Osteocyte (in vitro differentiated cells): ENCODE results near the gene HOXA7. TPM values are rescaled to one million over a fixed set of nuclear protein-coding genes. Genes with fewer than 3 reads are reported as not detected.

ENCODE experiments used
- DNase-seq: peaks from one replicate; pipeline ENCODE4 v3.0.0; 2021; ENCODE audit warnings: mixed read lengths; ENCODE audit not compliant: unreplicated experiment; ENCODE audit errors: extremely low spot score
- H3K27ac Mint-ChIP-seq: one replicate; pipeline ENCODE4 v1.8.0; 2021; ENCODE audit warnings: mild to moderate bottlenecking, mixed read lengths; ENCODE audit not compliant: unreplicated experiment
- H3K27me3 Mint-ChIP-seq: one replicate; pipeline ENCODE4 v1.8.0; 2021; ENCODE audit warnings: mixed read lengths; ENCODE audit not compliant: unreplicated experiment
- H3K36me3 Mint-ChIP-seq: one replicate; pipeline ENCODE4 v1.8.0; 2021; ENCODE audit warnings: mixed read lengths; ENCODE audit not compliant: unreplicated experiment
- H3K4me1 Mint-ChIP-seq: one replicate; pipeline ENCODE4 v1.8.0; 2021; ENCODE audit warnings: mixed read lengths; ENCODE audit not compliant: unreplicated experiment
- H3K4me3 Mint-ChIP-seq: one replicate; pipeline ENCODE4 v1.8.0; 2021; ENCODE audit warnings: mild to moderate bottlenecking, moderate library complexity, mixed read lengths; ENCODE audit not compliant: unreplicated experiment
- H3K9me3 Mint-ChIP-seq: one replicate; pipeline ENCODE4 v1.8.0; 2021; ENCODE audit warnings: mixed read lengths; ENCODE audit not compliant: unreplicated experiment
- total RNA-seq: library from RNA; stranded (reverse); gene quantifications from 2 replicates; pipeline ENCODE4 v1.2.1, GENCODE V29; 2021
- TF ChIP-seq, protein P1 (sequence below): fragments of 200-600 bp; sonication (generic); IDR thresholded peaks from 2 replicates; pipeline ENCODE4 v1.5.0; 2021; ENCODE audit warnings: antibody characterized with exemption, mild to moderate bottlenecking, moderate library complexity

HOXA7 gene
- total RNA-seq, 1 donor from 2014 or later = not detected

GRCh38 chr7:27142580-27143022 lies 13.9 kb downstream of the HOXA7 start:
- peaks cover 8% of the 10 kb centered on the region for H3K4me1 Mint-ChIP-seq
- no peak for DNase-seq

DNA sequence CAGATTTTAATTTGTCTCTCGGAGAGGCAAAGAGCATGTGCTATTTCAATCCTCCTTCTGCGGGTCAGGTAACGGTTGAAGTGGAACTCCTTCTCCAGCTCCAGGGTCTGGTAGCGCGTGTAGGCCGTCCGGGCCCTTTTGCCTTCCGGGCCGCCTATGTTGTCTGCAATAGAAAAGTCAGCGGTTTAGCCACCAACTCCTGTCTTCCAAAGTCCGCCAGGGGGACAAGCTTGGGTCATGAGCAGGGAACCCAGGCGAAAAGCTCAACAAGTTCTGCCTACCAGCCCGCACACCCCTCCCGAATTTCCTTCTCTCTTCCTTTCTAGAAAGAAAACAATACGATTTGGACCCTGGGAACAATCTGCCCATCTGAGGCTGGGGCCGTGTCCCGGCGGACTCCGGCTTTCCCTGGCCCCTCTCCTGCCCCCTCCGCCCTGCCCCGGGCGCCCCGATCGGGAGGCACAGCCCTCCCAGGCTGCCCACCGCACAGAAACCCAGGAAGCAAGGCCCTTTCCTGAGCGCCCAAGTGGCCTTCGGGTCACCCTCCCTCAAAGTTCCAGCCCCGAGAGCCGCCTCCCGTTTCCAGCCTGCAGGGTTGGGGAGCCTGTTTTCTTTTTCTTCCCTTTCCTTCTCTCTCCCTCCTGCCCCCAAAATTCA lies 14.4 kb downstream of the HOXA7 start:
- Mint-ChIP-seq H3K27ac (no peak overlapping the region), H3K36me3 (no peaks in the 10 kb centered on the region), H3K9me3 (no peaks in the 10 kb centered on the region), H3K4me1 (peaks cover 8% of the 10 kb centered on the region), H3K4me3 (peak overlapping the region; percentile 14), H3K27me3 (peaks cover 90% of the 10 kb centered on the region)
- DNase-seq = no peak
- TF ChIP-seq, protein P1, sequence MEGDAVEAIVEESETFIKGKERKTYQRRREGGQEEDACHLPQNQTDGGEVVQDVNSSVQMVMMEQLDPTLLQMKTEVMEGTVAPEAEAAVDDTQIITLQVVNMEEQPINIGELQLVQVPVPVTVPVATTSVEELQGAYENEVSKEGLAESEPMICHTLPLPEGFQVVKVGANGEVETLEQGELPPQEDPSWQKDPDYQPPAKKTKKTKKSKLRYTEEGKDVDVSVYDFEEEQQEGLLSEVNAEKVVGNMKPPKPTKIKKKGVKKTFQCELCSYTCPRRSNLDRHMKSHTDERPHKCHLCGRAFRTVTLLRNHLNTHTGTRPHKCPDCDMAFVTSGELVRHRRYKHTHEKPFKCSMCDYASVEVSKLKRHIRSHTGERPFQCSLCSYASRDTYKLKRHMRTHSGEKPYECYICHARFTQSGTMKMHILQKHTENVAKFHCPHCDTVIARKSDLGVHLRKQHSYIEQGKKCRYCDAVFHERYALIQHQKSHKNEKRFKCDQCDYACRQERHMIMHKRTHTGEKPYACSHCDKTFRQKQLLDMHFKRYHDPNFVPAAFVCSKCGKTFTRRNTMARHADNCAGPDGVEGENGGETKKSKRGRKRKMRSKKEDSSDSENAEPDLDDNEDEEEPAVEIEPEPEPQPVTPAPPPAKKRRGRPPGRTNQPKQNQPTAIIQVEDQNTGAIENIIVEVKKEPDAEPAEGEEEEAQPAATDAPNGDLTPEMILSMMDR = no peak

More at GRCh38 chr7:27142580-27143022, 13.9 kb downstream of the HOXA7 start:
- TF ChIP-seq, protein P1 = no peak
- Mint-ChIP-seq H3K27ac (no peak overlapping the region), H3K27me3 (peaks cover 90% of the 10 kb centered on the region), H3K36me3 (no peaks in the 10 kb centered on the region), H3K9me3 (no peaks in the 10 kb centered on the region), H3K4me3 (peak overlapping the region; percentile 14)

DNA sequence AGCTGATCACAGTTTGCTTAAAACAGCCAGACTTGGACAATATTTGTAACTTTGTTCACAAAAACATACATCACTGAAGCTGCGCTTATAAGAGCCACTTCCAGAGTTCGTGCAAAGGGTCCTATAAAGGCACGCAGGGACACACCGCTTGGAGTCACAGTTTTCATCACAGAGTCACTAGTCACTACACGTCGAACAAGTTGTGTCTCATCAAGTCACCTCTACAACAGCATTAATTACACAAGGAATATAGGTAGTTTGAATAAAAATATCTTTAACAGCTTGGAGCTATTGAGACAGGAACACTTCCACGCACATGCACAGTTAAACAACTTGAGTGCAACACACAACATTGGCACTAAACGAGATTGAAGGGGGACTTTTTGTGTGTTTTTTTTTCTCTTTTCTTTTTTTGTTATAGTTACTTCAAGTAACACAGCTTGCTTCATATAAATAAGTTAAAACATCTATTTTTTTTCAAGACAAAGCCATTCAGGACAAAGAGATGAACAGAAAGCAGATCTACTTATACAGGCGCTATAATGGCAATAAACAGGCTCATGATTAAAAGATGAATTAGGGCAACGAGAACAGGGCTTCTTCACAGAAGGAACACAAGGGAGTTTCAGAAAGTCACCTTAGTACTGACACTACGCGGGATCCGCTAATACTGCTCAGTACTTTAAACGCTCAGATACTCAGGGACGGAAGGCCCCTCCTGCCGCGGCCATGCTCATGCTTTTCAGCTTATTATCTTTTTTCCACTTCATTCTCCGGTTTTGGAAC lies 15.1 kb downstream of the HOXA7 start:
- no peaks in the 10 kb centered on the region for H3K9me3 Mint-ChIP-seq
- no peak overlapping the region for H3K27ac Mint-ChIP-seq
- no peak overlapping the region for H3K4me3 Mint-ChIP-seq
- H3K4me1 Mint-ChIP-seq = peaks cover 8% of the 10 kb centered on the region
- H3K36me3 Mint-ChIP-seq = no peaks in the 10 kb centered on the region
- TF ChIP-seq, protein P1 = no peak
- DNase-seq = no peak
- H3K27me3 Mint-ChIP-seq = peaks cover 90% of the 10 kb centered on the region

DNA sequence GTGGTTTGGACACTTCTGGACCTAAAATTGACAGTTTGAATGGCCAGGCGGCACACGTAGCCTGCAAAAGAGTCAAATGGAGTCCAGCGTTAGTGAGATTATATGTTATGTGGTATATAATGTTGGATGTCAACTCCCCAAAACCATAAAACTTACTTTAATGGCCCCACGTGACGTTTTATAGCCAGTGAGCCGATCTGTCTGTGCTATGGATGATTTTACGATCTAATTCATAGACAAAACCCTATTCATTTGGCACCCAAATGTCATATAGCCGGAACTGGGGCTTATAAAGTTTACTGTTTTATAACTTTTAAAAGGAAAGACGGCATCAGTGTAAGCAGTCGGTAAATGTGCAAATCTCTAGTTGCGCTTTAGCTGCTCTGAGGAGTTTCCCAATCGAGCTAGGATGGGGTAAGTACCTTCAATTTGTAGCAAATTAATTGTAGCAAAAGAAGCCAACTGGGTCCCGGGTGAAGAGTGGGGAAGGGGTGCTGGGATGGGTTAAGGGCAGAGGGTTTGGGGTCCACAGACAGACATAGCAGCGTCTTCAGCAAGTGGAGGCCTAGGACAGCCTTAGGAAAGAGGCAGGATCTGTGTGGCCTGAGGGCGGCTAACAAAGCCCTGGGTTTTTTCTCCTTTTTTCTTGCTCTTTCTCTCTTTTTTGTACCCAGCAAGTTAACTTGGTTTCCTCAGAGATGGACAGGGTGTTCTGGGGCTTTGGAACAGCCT lies 16.2 kb downstream of the HOXA7 start:
- TF ChIP-seq, protein P1 = no peak
- DNase-seq = no peak
- peaks cover 8% of the 10 kb centered on the region for H3K4me1 Mint-ChIP-seq
- H3K9me3 Mint-ChIP-seq = no peaks in the 10 kb centered on the region
- H3K4me3 Mint-ChIP-seq = no peak overlapping the region
- H3K27ac Mint-ChIP-seq = no peak overlapping the region
- no peaks in the 10 kb centered on the region for H3K36me3 Mint-ChIP-seq
- H3K27me3 Mint-ChIP-seq = peaks cover 90% of the 10 kb centered on the region
